WERI-Rb-1 (cell line): Measurements from ENCODE around the gene TFDP2.

Experiments used
- DNase-seq: peaks from one replicate; pipeline ENCODE4 v3.0.0-alpha.2; 2020
- H3K27ac ChIP-seq: fragments of 250-450 bp; sonication (Bioruptor Pico); 2 replicates; pipeline ENCODE4 v1.5.1; 2020; ENCODE audit warnings: mild to moderate bottlenecking, moderate library complexity
- H3K27me3 ChIP-seq: fragments of 250-450 bp; sonication (Bioruptor Pico); 2 replicates; pipeline ENCODE4 v1.5.1; 2021; ENCODE audit warnings: mild to moderate bottlenecking, low read depth, moderate library complexity; ENCODE audit not compliant: insufficient read depth, severe bottlenecking
- H3K36me3 ChIP-seq: fragments of 250-450 bp; sonication (Bioruptor Pico); 2 replicates; pipeline ENCODE4 v1.5.1; 2020; ENCODE audit warnings: mild to moderate bottlenecking, moderate library complexity
- H3K4me3 ChIP-seq: 2 replicates; pipeline ENCODE4 v1.5.1; 2011; ENCODE audit warnings: low read depth, mild to moderate bottlenecking, control low read depth, low read length
- H3K9me3 ChIP-seq: fragments of 250-450 bp; sonication (Bioruptor Pico); 2 replicates; pipeline ENCODE4 v1.5.1; 2021; ENCODE audit warnings: mild to moderate bottlenecking, moderate library complexity; ENCODE audit not compliant: severe bottlenecking
- TF ChIP-seq, protein P1 (sequence below): IDR thresholded peaks from 2 replicates; pipeline ENCODE4 v1.5.1; 2011; ENCODE audit warnings: low read depth, mild to moderate bottlenecking, control low read depth, inconsistent platforms, low read length

TFDP2 gene

DNA sequence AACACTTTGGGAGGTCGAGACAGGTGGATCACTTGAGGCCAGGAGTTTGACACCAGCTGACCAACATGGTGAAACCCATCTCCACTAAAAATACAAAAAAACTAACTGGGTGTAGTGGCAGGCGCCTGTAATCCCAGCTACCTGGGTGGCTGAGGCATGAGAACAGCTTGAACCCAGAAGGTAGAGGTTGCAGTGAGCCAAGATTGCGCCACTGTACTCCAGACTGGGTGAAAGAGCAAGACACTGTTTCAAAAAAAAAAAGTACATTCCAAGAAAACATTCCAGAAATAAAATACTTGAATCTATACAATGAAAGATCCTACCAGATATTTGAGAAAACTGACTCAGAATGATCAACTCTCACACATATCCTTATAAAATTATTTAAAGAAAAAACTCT lies 30.4 kb downstream of the TFDP2 start:
- H3K4me3 ChIP-seq, result no peak overlapping the region
- no peak for DNase-seq
- no peaks in the 10 kb centered on the region for H3K9me3 ChIP-seq
- H3K36me3 ChIP-seq, result no peaks in the 10 kb centered on the region
- TF ChIP-seq, protein P1, sequence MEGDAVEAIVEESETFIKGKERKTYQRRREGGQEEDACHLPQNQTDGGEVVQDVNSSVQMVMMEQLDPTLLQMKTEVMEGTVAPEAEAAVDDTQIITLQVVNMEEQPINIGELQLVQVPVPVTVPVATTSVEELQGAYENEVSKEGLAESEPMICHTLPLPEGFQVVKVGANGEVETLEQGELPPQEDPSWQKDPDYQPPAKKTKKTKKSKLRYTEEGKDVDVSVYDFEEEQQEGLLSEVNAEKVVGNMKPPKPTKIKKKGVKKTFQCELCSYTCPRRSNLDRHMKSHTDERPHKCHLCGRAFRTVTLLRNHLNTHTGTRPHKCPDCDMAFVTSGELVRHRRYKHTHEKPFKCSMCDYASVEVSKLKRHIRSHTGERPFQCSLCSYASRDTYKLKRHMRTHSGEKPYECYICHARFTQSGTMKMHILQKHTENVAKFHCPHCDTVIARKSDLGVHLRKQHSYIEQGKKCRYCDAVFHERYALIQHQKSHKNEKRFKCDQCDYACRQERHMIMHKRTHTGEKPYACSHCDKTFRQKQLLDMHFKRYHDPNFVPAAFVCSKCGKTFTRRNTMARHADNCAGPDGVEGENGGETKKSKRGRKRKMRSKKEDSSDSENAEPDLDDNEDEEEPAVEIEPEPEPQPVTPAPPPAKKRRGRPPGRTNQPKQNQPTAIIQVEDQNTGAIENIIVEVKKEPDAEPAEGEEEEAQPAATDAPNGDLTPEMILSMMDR, result no peak
- no peaks in the 10 kb centered on the region for H3K27me3 ChIP-seq
- no peak overlapping the region for H3K27ac ChIP-seq

DNA sequence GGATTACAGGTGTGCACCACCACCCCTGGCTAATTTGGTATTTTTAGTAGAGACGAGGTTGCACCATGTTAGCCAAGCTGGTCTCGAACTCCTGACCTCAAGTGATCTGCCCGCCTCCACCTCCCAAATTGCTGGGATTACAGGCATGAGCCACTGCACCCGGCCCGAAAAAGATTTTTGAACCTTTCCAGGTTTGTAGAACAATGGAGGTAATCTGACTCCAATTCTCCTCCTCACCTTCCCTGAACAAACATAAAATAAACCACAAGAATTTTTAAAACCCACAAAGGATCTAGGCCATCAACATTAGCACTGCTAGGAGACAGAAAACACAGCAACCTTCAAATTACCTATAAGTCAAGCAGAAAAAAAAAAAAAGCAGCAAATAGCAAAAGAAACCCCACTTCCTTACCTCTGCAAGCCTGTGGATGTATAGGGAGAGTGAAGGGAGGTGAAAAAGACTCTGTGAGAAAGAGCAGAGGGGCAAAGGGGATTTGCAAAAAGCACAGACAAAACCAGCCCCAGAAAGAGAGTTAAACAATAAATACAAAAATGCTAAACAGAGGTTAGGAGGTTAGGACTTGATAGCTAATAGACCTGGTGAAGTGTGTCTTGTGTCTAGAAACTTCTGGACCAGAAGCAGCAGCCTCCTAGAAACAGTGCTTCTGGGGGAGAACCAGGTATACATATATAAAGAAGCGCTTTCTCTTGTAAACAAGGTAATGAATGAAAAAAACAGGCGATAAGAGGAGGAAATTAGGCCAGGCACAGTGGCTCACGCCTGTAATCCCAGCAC lies 32.1 kb downstream of the TFDP2 start:
- DNase-seq, result no peak
- Histone ChIP-seq H3K4me3 (no peak overlapping the region), H3K9me3 (no peaks in the 10 kb centered on the region), H3K27me3 (no peaks in the 10 kb centered on the region), H3K36me3 (no peaks in the 10 kb centered on the region), H3K27ac (no peak overlapping the region)
- TF ChIP-seq, protein P1, result no peak

DNA sequence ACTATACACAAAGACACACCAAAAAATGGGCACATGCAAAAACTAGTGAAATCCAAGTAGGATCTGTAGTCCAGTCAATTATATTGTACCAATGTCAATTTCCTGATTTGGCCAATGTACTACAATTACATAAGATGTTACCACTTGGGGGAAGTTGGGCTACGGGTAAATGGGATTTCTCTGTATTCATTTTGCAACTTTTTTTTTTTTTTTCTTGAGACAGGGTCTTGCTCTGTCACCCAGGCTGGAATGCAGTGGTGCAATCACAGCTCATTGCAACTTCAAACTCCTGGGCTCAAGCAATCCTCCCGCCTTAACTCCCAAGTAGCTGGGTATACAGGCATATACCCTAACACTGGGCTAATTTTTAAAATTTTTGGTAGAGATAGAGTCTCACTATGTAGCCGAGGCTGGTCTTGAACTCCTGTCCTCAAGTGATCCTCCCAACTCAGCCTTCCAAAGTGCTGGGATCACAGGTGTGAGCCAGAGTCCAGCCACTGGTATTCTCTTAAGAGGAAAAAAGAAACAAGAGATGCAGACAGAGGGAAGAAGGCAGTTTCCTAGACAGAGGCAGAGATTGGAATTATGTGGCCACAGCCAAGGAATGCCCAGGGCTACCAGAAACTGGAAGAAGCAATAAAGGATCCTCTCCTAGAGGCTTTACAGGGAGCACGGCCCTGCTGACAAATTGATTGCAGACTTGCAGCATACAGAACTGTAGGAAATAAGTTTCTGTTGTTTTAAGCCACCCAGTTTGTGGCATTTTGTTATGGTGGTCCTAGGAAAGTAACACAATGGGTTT lies 33.3 kb downstream of the TFDP2 start:
- H3K9me3 ChIP-seq, result no peaks in the 10 kb centered on the region
- DNase-seq, result no peak
- no peak overlapping the region for H3K4me3 ChIP-seq
- TF ChIP-seq, protein P1, result no peak
- H3K27me3 ChIP-seq, result no peaks in the 10 kb centered on the region
- H3K27ac ChIP-seq, result no peak overlapping the region
- no peaks in the 10 kb centered on the region for H3K36me3 ChIP-seq

DNA sequence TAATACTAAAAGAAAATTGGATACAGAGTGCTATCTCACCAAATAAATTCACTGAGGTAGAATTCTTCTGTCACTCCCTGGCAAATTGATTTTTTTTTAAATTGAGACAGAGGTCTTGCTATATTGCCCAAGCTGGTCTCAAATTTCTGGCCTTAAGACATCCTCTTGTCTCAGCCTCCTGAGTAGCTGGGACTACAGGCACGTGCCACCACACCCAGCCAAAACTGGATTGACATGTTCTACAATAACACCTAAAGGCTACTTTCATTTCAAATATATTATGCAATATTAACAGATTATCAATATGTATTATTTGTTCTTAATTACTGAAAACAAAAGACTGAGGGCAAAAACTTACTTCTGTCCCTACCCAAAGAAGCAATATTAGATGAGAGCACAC lies 36.7 kb downstream of the TFDP2 start:
- TF ChIP-seq, protein P1, result no peak
- H3K27ac ChIP-seq, result no peak overlapping the region

DNA sequence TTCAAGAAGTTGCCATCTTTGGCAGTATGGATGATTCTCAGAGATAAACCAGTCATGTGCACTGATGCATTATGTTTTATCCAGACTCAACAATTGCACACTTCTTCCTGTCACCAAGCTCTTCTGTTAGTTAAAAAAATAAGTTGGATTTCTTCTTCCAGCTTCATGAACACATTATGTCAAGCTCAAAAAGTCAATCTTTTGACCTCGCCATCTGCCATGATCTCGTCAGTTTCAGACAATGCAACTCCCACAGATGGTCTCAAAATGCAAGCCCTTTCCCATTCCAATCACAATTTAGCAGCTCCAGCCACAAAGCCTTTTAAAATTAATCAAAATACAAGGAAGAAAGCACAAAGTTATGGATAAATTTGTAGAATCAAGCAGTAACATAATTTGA lies 42.8 kb downstream of the TFDP2 start:
- H3K4me3 ChIP-seq, result no peak overlapping the region
- no peak for DNase-seq
- TF ChIP-seq, protein P1, result no peak

More for the DNA sequence above, 36.7 kb downstream of the TFDP2 start:
- Histone ChIP-seq H3K4me3 (no peak overlapping the region), H3K9me3 (no peaks in the 10 kb centered on the region), H3K27me3 (no peaks in the 10 kb centered on the region), H3K36me3 (no peaks in the 10 kb centered on the region)
- DNase-seq, result no peak

More for the DNA sequence above, 42.8 kb downstream of the TFDP2 start:
- Histone ChIP-seq H3K9me3 (no peaks in the 10 kb centered on the region), H3K27ac (no peak overlapping the region), H3K36me3 (no peaks in the 10 kb centered on the region), H3K27me3 (no peaks in the 10 kb centered on the region)
